Suprapubic skin (tissue), 4 donors: Measurements from ENCODE around the gene WNT11. TPM values are rescaled to one million over a fixed set of nuclear protein-coding genes. Genes with fewer than 3 reads are reported as not detected.

ENCODE experiments used
- DNase-seq, 2 donors: peaks; one replicate each; pipeline ENCODE4 v3.0.0-alpha.2; 2019; ENCODE audit warnings: low spot score in 2 of 2
- H3K27ac ChIP-seq: fragments of 200-600 bp; sonication (generic); one replicate; pipeline ENCODE4 v1.5.1; 2019
- H3K27me3 ChIP-seq: fragments of 200-600 bp; sonication (generic); one replicate; pipeline ENCODE4 v1.5.1; 2019
- H3K36me3 ChIP-seq: fragments of 200-600 bp; sonication (generic); one replicate; pipeline ENCODE4 v1.5.1; 2019
- H3K4me1 ChIP-seq: fragments of 200-600 bp; sonication (generic); one replicate; pipeline ENCODE4 v1.5.1; 2019
- H3K4me3 ChIP-seq: fragments of 200-600 bp; sonication (generic); one replicate; pipeline ENCODE4 v1.5.1; 2019; ENCODE audit warnings: mild to moderate bottlenecking
- H3K9me3 ChIP-seq: fragments of 200-600 bp; sonication (generic); one replicate; pipeline ENCODE4 v1.5.1; 2019
- EP300 ChIP-seq: sonication (generic); formaldehyde crosslinking; IDR thresholded peaks from one replicate; pipeline ENCODE4 v1.6.1; 2017; ENCODE audit warnings: antibody characterized with exemption
- POLR2A ChIP-seq, 2 donors: fragments of 450-650 bp; IDR thresholded peaks; one replicate each; pipeline ENCODE4 v1.6.1; 2017; ENCODE audit warnings: antibody characterized with exemption in 2 of 2, mild to moderate bottlenecking in 2 of 2, moderate library complexity in 2 of 2
- POLR2AphosphoS5 ChIP-seq, 3 donors: sonication (generic); formaldehyde crosslinking; IDR thresholded peaks; one replicate each; pipeline ENCODE4 v1.6.1; 2017; ENCODE audit warnings: antibody characterized with exemption in 3 of 3
- WGBS: methylation state at CpG from one replicate; pipeline ENCODE4 v1.1.5; 2018; 5-methylcytosine and 5-hydroxymethylcytosine counted together
- total RNA-seq, 4 donors: library from RNA; depleted of rRNA; stranded (reverse); fragments of >200 nt; gene quantifications; one replicate each; pipeline ENCODE4 v1.1.0, GENCODE V29; 2016
- TF ChIP-seq, protein P1 (sequence below), 2 donors: fragments of 200-600 bp in 1 of 2; fragments of 450-650 bp in 1 of 2; sonication (generic) in 1 of 2; IDR thresholded peaks; one replicate each; pipeline ENCODE4 v1.5.1; 2016 to 2019; ENCODE audit warnings: antibody characterized with exemption in 2 of 2, mild to moderate bottlenecking in 1 of 2, moderate library complexity in 1 of 2

Gene WNT11
- total RNA-seq, 4 donors from 2014 or later: 7.8 to 19.5 (median 11.0) TPM

DNA sequence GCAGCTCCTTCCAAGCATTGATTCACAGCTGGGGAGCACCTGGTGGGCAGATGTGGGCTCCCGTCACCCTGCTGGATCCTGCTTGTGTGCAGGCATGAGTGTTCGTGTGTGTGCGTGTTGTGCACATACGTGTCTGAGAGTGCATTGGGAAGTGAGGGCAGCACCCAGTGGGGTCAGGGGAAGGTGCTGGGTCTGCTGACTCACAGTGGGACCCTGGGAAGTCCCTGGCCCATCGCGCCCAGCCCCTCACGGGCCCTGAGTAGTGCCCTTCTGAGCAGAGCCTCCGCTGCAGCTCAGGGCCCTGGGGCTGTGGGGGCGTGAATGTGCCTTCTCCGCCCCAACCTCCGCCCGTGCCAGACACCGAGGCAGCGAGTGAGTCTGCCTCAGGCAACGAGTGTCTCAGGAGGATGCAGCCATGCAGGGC lies 36.8 kb downstream of the WNT11 start:
- H3K27me3 ChIP-seq: no peaks in the 10 kb centered on the region
- no peak overlapping the region for H3K4me3 ChIP-seq
- DNase-seq: no peak
- TF ChIP-seq, protein P1, sequence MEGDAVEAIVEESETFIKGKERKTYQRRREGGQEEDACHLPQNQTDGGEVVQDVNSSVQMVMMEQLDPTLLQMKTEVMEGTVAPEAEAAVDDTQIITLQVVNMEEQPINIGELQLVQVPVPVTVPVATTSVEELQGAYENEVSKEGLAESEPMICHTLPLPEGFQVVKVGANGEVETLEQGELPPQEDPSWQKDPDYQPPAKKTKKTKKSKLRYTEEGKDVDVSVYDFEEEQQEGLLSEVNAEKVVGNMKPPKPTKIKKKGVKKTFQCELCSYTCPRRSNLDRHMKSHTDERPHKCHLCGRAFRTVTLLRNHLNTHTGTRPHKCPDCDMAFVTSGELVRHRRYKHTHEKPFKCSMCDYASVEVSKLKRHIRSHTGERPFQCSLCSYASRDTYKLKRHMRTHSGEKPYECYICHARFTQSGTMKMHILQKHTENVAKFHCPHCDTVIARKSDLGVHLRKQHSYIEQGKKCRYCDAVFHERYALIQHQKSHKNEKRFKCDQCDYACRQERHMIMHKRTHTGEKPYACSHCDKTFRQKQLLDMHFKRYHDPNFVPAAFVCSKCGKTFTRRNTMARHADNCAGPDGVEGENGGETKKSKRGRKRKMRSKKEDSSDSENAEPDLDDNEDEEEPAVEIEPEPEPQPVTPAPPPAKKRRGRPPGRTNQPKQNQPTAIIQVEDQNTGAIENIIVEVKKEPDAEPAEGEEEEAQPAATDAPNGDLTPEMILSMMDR (IDR thresholded peaks at IDR 0.05): no peak
- TF ChIP-seq POLR2A (IDR thresholded peaks at IDR 0.05): no peak
- TF ChIP-seq EP300: no peak
- no peak for TF ChIP-seq POLR2AphosphoS5 (IDR thresholded peaks at IDR 0.05)
- no peaks in the 10 kb centered on the region for H3K9me3 ChIP-seq
- 20% methylated on average over 2 of the region's 15 CpGs for WGBS
- H3K36me3 ChIP-seq: no peaks in the 10 kb centered on the region
- H3K27ac ChIP-seq: no peak overlapping the region
- H3K4me1 ChIP-seq: no peaks in the 10 kb centered on the region

DNA sequence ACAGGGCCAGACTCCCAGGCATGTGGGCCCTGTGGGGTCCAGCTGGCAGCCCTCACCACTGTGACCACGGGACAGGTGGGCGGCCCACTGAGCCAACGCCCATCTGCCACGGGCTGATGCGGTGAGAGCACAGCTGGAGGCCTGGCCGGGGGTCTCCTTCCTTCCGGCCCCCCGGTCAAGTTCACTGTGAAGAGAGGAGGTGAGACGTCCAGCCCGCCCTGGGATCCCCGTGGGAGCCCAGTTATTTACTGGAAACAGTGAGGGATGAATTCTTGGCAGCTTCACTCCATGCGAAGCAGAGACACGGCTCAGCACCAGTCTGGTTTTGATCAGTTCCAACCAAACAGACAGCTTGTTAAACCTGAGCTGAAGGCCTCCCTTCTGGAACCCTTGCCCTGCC lies 38.7 kb downstream of the WNT11 start:
- DNase-seq: no peak
- Histone ChIP-seq H3K27me3 (no peaks in the 10 kb centered on the region), H3K9me3 (no peaks in the 10 kb centered on the region), H3K4me3 (no peak overlapping the region), H3K27ac (no peak overlapping the region), H3K36me3 (no peaks in the 10 kb centered on the region), H3K4me1 (no peaks in the 10 kb centered on the region)
- TF ChIP-seq POLR2A (IDR thresholded peaks at IDR 0.05): no peak
- no peak for TF ChIP-seq POLR2AphosphoS5 (IDR thresholded peaks at IDR 0.05)
- no peak for TF ChIP-seq EP300
- TF ChIP-seq, protein P1 (IDR thresholded peaks at IDR 0.05): no peak
- 37% methylated on average over 3 of the region's 13 CpGs for WGBS

DNA sequence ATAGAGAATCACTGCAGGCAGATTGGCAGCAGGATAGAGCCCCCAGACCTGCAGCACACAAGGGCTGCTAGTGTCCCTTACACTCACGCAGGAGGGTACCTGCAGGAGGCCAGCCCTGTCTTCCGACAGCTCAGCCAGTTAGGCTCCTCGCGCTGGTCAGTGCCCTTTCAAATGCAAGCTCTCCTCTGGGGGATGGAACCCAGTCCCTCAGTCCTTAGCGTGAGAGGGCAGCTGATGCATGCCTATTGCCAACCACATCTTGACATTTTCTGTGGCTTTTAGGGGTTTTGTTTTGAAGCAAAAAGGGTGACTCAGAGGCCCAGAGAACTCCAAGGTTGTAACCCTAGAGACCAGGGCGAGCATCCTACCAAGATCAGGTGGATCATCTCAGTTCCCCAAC lies 40.0 kb downstream of the WNT11 start:
- H3K27ac ChIP-seq: no peak overlapping the region
- H3K4me1 ChIP-seq: peaks cover 6% of the 10 kb centered on the region
- no peak overlapping the region for H3K4me3 ChIP-seq
- no peak for DNase-seq
- H3K36me3 ChIP-seq: no peaks in the 10 kb centered on the region
- no peaks in the 10 kb centered on the region for H3K27me3 ChIP-seq
- TF ChIP-seq POLR2AphosphoS5 (IDR thresholded peaks at IDR 0.05) (no peak), EP300 (no peak), POLR2A (IDR thresholded peaks at IDR 0.05) (no peak)
- TF ChIP-seq, protein P1 (IDR thresholded peaks at IDR 0.05): no peak
- WGBS: 72% methylated on average over 4 of the region's 6 CpGs
- no peaks in the 10 kb centered on the region for H3K9me3 ChIP-seq

DNA sequence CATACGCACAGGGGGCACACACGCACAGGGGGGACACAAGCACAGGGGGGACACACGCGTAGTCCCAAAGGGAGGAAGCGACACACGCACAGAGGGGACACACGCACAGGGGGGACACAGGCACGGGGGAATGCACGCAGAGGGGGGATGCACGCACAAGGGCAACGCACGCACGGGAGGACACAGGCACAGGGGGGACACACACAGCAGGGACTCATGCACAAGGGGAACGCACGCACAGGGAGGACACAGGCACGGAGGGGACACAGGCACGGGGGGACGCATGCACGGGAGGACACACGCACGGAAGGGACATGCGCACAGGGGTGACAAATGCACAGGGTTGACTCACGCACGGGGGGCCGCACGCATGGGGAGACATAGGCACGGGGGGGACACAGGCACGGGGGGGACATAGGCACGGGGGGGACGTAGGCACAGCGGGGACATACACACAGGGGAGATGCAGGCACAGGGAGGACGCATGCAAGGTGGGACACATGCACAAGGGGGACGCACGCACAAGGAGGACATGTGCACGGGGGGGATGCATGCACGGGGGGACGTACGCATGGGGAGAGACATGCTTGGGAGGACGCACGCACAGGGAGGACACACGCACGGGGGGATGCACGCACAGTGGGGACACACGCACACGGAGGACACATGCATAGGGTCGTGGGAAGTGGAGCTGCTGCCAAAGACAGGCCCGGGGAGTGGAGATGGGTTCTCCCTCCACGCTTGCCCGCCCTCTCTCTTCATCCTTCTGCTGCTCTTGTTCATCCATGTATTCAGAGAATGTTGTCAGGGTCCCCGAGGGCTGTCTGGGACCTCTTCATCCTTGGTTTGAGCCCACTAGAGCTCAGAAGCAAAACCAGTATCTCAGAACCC lies 41.2 kb downstream of the WNT11 start:
- H3K27me3 ChIP-seq: no peaks in the 10 kb centered on the region
- no peak overlapping the region for H3K4me3 ChIP-seq
- no peak overlapping the region for H3K27ac ChIP-seq
- 92% methylated on average over 49 of the region's 50 CpGs for WGBS
- H3K36me3 ChIP-seq: no peaks in the 10 kb centered on the region
- TF ChIP-seq POLR2A (IDR thresholded peaks at IDR 0.05): no peak
- no peak for TF ChIP-seq EP300
- TF ChIP-seq, protein P1 (IDR thresholded peaks at IDR 0.05): no peak
- TF ChIP-seq POLR2AphosphoS5 (IDR thresholded peaks at IDR 0.05): no peak
- no peak for DNase-seq
- no peaks in the 10 kb centered on the region for H3K9me3 ChIP-seq
- H3K4me1 ChIP-seq: peaks cover 6% of the 10 kb centered on the region

DNA sequence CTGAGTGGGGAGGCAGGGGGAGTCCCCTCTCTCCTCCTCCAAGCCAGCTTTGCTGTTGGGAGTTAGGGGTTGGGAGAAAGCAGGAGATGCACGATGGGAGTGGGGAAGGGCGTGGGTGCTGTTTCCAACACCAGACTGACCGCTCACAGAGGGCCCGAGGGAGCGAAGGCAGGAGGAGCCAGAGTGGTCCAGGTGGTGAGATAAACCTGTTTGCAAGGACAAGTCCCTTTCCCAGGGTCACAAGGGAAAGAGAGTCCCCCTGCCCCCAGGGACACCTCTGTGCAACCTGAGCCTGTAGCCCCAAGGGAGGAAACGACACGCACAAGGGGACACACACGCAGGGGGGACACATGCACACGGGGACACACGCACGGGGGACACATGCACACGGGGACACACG lies 42.2 kb downstream of the WNT11 start:
- DNase-seq: no peak
- no peaks in the 10 kb centered on the region for H3K9me3 ChIP-seq
- no peaks in the 10 kb centered on the region for H3K36me3 ChIP-seq
- H3K4me1 ChIP-seq: peaks cover 6% of the 10 kb centered on the region
- 75% methylated on average over 9 of the region's 13 CpGs for WGBS
- H3K4me3 ChIP-seq: no peak overlapping the region
- H3K27ac ChIP-seq: no peak overlapping the region
- no peaks in the 10 kb centered on the region for H3K27me3 ChIP-seq
- TF ChIP-seq POLR2A (IDR thresholded peaks at IDR 0.05): no peak
- no peak for TF ChIP-seq POLR2AphosphoS5 (IDR thresholded peaks at IDR 0.05)
- TF ChIP-seq EP300: no peak
- TF ChIP-seq, protein P1 (IDR thresholded peaks at IDR 0.05): no peak
